AG09309 (cell line): Measurements from ENCODE around the gene DENND1A.

Experiments used
- DNase-seq: peaks from one replicate; pipeline ENCODE4 v3.0.0-alpha.2; 2010; ENCODE audit warnings: low read depth
- H3K4me3 ChIP-seq: 2 replicates; pipeline ENCODE4 v1.5.1; 2011; ENCODE audit warnings: mild to moderate bottlenecking, low read depth, low read length, moderate library complexity; ENCODE audit not compliant: control insufficient read depth
- TF ChIP-seq, protein P1 (sequence below): IDR thresholded peaks from 2 replicates; pipeline ENCODE4 v1.5.1; 2011; ENCODE audit warnings: mild to moderate bottlenecking, low read depth, low read length, inconsistent platforms; ENCODE audit not compliant: insufficient read depth, control insufficient read depth; ENCODE audit errors: missing control alignments

The DENND1A gene

GRCh38 chr9:123657099-123657498 lies 272.8 kb downstream of the DENND1A start:
- no peak for DNase-seq
- TF ChIP-seq, protein P1, sequence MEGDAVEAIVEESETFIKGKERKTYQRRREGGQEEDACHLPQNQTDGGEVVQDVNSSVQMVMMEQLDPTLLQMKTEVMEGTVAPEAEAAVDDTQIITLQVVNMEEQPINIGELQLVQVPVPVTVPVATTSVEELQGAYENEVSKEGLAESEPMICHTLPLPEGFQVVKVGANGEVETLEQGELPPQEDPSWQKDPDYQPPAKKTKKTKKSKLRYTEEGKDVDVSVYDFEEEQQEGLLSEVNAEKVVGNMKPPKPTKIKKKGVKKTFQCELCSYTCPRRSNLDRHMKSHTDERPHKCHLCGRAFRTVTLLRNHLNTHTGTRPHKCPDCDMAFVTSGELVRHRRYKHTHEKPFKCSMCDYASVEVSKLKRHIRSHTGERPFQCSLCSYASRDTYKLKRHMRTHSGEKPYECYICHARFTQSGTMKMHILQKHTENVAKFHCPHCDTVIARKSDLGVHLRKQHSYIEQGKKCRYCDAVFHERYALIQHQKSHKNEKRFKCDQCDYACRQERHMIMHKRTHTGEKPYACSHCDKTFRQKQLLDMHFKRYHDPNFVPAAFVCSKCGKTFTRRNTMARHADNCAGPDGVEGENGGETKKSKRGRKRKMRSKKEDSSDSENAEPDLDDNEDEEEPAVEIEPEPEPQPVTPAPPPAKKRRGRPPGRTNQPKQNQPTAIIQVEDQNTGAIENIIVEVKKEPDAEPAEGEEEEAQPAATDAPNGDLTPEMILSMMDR = no peak
- H3K4me3 ChIP-seq = no peak overlapping the region

- DNase-seq = no peak
- TF ChIP-seq, protein P1 = no peak
- H3K4me3 ChIP-seq = no peak overlapping the region
These were observed 273.4 kb downstream of the DENND1A start for GRCh38 chr9:123656565-123656964.

- DNase-seq = no peak
- TF ChIP-seq, protein P1 = no peak
- H3K4me3 ChIP-seq = no peak overlapping the region
These were observed 274.1 kb downstream of the DENND1A start for GRCh38 chr9:123655681-123656423.

DNA sequence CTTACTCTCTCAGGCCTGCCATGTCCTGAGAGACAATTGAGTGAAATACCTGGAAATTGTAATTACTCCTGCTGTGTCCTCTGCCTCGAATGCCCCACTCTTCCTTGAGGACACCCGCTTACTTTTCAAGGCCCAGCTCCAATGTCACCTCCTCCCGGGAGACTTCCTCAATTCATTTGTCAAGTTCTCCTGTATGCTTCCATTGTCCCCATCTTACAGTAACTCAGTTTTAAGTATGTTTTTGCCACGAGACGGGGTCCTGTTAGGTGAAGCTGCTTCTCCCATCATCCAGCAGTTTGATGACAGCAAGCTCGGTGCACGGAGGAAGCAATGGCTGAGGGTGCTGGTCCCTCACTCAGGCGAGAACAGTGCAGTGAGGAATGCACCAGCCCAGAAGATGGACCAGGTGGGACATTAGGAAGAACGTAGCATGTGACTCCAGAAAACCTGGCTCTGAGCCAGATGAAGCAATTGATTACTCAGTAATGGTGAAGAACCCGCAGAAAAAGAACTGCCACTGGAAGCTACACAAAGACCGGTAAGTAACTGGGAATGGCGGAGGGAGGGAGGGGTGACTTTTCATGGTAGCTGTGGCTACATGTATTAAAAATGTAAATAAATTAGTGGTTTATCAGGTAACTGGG lies 274.8 kb downstream of the DENND1A start:
- TF ChIP-seq, protein P1 = no peak
- no peak for DNase-seq

DNA sequence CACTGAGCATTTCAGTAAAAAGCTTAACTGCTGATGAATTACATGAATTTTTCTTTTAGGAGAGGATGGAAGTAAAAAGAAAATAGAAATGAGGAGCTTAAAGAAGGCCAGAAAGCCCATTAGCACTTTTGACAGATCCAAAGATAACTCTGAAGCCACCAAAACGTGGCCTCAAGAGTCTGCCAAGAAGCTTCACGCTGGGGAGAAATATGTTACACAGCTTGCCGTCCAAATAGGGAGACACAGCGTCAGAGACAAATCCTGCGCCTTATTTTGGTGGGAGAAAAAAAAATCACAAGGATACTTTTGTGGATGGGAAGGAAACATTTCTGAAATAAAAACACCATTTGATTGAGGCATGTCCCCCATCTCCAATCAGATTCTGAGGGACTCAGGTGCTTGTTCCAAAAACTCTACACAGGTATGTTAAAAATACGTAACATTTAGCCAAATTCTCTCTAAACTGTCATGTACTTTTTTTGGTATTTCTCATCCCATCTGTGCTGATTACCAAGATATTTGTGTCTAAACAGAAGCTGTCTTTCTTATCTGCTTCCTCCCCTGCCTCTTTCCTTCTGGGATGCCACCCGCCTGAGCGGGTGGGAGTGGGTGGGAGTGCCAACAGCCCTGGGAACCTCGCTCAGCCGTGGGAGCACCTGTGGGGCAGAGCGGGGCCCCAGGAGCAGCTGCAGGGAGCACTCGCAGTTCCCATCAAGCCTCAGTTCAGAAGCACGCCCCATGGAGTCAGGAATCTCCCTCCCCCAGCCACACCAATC lies 275.5 kb downstream of the DENND1A start:
- H3K4me3 ChIP-seq = no peak overlapping the region
- TF ChIP-seq, protein P1 = no peak
- DNase-seq = no peak

More for the DNA sequence above, 274.8 kb downstream of the DENND1A start:
- no peak overlapping the region for H3K4me3 ChIP-seq

GRCh38 chr9:123652416-123652815 lies 277.5 kb downstream of the DENND1A start:
- TF ChIP-seq, protein P1 = no peak
- H3K4me3 ChIP-seq = no peak overlapping the region
- DNase-seq = no peak
